ENCODE measurements around the gene ASTN2.

GRCh38 chr9:117374076-117374725 lies 40.7 kb downstream of the ASTN2 start:
- TF ChIP-seq CTCF (IDR thresholded peaks at IDR 0.05): no peak
- TF ChIP-seq POLR2A (IDR thresholded peaks at IDR 0.05): no peak

Measured in prostate gland (tissue), 2 donors.